Astrocyte (in vitro differentiated cells and primary cell): ENCODE measurements around the gene RFLNA. TPM values are rescaled to one million over a fixed set of nuclear protein-coding genes. Genes with fewer than 3 reads are reported as not detected.

Experiments
- DNase-seq: peaks from one replicate; pipeline ENCODE4 v3.0.0-alpha.2; 2010; ENCODE audit warnings: low read depth
- FAIRE-seq: peaks from 2 replicates; lab custom pipeline; 2011; peaks lifted over from hg19 to GRCh38; lab: Jason Lieb, UNC
- H2AFZ ChIP-seq: 2 replicates; pipeline ENCODE4 v1.6.0; 2012; ENCODE audit warnings: low read depth, low read length, inconsistent platforms
- H3K27ac ChIP-seq: 2 replicates; pipeline ENCODE4 v1.5.1; 2011; ENCODE audit warnings: low read depth, low read length, inconsistent platforms
- H3K27me3 ChIP-seq: 2 replicates; pipeline ENCODE4 v1.6.0; 2011; ENCODE audit warnings: low read length, inconsistent platforms; ENCODE audit not compliant: insufficient read depth
- H3K36me3 ChIP-seq: 2 replicates; pipeline ENCODE4 v1.5.1; 2011; ENCODE audit warnings: low read length, inconsistent platforms; ENCODE audit not compliant: insufficient read depth
- H3K4me1 ChIP-seq: 2 replicates; pipeline ENCODE4 v1.5.1; 2011; ENCODE audit warnings: low read length, inconsistent platforms; ENCODE audit not compliant: insufficient read depth
- H3K4me2 ChIP-seq: 2 replicates; pipeline ENCODE4 v1.6.0; 2012; ENCODE audit warnings: low read length, inconsistent platforms
- H3K4me3 ChIP-seq: 2 replicates; pipeline ENCODE4 v1.5.1; 2011; ENCODE audit warnings: low read depth, mild to moderate bottlenecking, low read length, inconsistent platforms; ENCODE audit not compliant: insufficient read depth
- H3K79me2 ChIP-seq: 2 replicates; pipeline ENCODE4 v1.6.0; 2012; ENCODE audit warnings: mild to moderate bottlenecking, low read length, inconsistent platforms; ENCODE audit not compliant: insufficient read depth
- H3K9ac ChIP-seq: 2 replicates; pipeline ENCODE4 v1.6.0; 2012; ENCODE audit warnings: mild to moderate bottlenecking, low read length, inconsistent platforms
- H3K9me3 ChIP-seq: 2 replicates; pipeline ENCODE4 v1.5.1; 2012; ENCODE audit warnings: low read depth, mild to moderate bottlenecking, low read length, inconsistent platforms; ENCODE audit not compliant: insufficient read depth
- H4K20me1 ChIP-seq: 2 replicates; pipeline ENCODE4 v1.6.0; 2012; ENCODE audit warnings: low read length, inconsistent platforms; ENCODE audit not compliant: insufficient read depth
- H3K27ac Mint-ChIP-seq: one replicate; pipeline ENCODE4 v1.8.0; 2021; ENCODE audit warnings: mild to moderate bottlenecking, mixed read lengths; ENCODE audit not compliant: unreplicated experiment
- H3K27me3 Mint-ChIP-seq: one replicate; pipeline ENCODE4 v1.8.0; 2021; ENCODE audit warnings: low read depth, mixed read lengths; ENCODE audit not compliant: unreplicated experiment
- H3K36me3 Mint-ChIP-seq: one replicate; pipeline ENCODE4 v1.8.0; 2021; ENCODE audit warnings: low read depth, mixed read lengths; ENCODE audit not compliant: unreplicated experiment
- H3K4me1 Mint-ChIP-seq: one replicate; pipeline ENCODE4 v1.8.0; 2021; ENCODE audit warnings: low read depth, mixed read lengths; ENCODE audit not compliant: unreplicated experiment
- H3K4me3 Mint-ChIP-seq: one replicate; pipeline ENCODE4 v1.8.0; 2021; ENCODE audit warnings: mild to moderate bottlenecking, moderate library complexity, mixed read lengths; ENCODE audit not compliant: unreplicated experiment
- H3K9me3 Mint-ChIP-seq: one replicate; pipeline ENCODE4 v1.8.0; 2021; ENCODE audit warnings: mild to moderate bottlenecking, mixed read lengths; ENCODE audit not compliant: unreplicated experiment
- CTCF ChIP-seq: IDR thresholded peaks from 2 replicates; pipeline ENCODE4 v1.5.1; 2011; ENCODE audit warnings: low read depth, mild to moderate bottlenecking, inconsistent platforms, low read length, moderate library complexity; ENCODE audit not compliant: insufficient read depth
- EZH2 ChIP-seq: IDR thresholded peaks from 2 replicates; pipeline ENCODE4 v1.6.1; 2012; ENCODE audit warnings: mild to moderate bottlenecking, low read length, inconsistent platforms; ENCODE audit not compliant: insufficient read depth
- total RNA-seq: library from RNA; stranded (reverse); gene quantifications from 2 replicates; pipeline ENCODE4 v1.2.1, GENCODE V29; 2021

RFLNA gene
- total RNA-seq, 1 donor from 2014 or later = 1.8 TPM

GRCh38 chr12:124344526-124344925 is 49.6 kb downstream of the RFLNA start:
- no peak overlapping the region for H3K27ac Mint-ChIP-seq
- no peak for DNase-seq
- H3K36me3 ChIP-seq = peaks cover 61% of the 10 kb centered on the region

DNA sequence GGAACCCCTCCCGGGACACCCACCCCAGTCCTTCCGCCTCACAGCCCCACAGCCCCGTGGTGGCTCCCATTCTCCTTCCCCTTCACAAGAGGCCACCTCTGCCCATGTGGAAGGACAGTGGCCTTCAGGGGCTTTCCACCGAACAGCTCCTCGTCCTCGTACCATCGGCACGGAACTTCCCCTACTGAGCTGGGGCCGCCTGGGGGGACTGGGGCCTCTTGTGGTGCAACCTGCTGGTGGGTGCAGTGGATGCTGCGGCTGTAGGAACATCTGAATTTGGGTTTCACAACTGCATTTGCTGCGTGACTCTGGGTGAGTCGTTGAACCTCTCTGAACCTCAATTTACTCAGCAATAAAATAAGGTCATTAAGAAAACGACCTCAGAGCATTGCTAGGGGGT is 50.9 kb downstream of the RFLNA start:
- H3K36me3 ChIP-seq = peaks cover 71% of the 10 kb centered on the region

More at GRCh38 chr12:124344526-124344925, 49.6 kb downstream of the RFLNA start:
- TF ChIP-seq EZH2 = no peak
- TF ChIP-seq CTCF = no peak
- no peak overlapping the region for H2AFZ ChIP-seq
- FAIRE-seq = no peak
- H3K36me3 Mint-ChIP-seq = peaks cover 14% of the 10 kb centered on the region
- H3K79me2 ChIP-seq = peaks cover 40% of the 10 kb centered on the region
- no peaks in the 10 kb centered on the region for H3K27me3 ChIP-seq
- no peaks in the 10 kb centered on the region for H3K4me1 Mint-ChIP-seq
- no peak overlapping the region for H3K4me3 Mint-ChIP-seq
- H4K20me1 ChIP-seq = peaks cover 89% of the 10 kb centered on the region
- H3K9ac ChIP-seq = no peak overlapping the region
- H3K4me1 ChIP-seq = no peaks in the 10 kb centered on the region
- H3K27ac ChIP-seq = no peak overlapping the region
- no peaks in the 10 kb centered on the region for H3K9me3 ChIP-seq
- H3K9me3 Mint-ChIP-seq = no peaks in the 10 kb centered on the region
- H3K27me3 Mint-ChIP-seq = no peaks in the 10 kb centered on the region
- no peak overlapping the region for H3K4me2 ChIP-seq
- H3K4me3 ChIP-seq = no peak overlapping the region

More for the DNA sequence above, 50.9 kb downstream of the RFLNA start:
- Mint-ChIP-seq H3K4me1 (no peaks in the 10 kb centered on the region), H3K36me3 (peaks cover 14% of the 10 kb centered on the region), H3K4me3 (no peak overlapping the region), H3K27ac (peak overlapping the region; percentile 41), H3K9me3 (no peaks in the 10 kb centered on the region), H3K27me3 (no peaks in the 10 kb centered on the region)
- Histone ChIP-seq H3K79me2 (peaks cover 44% of the 10 kb centered on the region), H3K4me2 (no peak overlapping the region), H3K9ac (no peak overlapping the region), H3K4me1 (no peaks in the 10 kb centered on the region), H2AFZ (no peak overlapping the region), H3K9me3 (no peaks in the 10 kb centered on the region), H3K27me3 (no peaks in the 10 kb centered on the region), H3K4me3 (no peak overlapping the region), H4K20me1 (peaks cover 91% of the 10 kb centered on the region), H3K27ac (no peak overlapping the region)
- no peak for FAIRE-seq
- no peak for TF ChIP-seq EZH2
- TF ChIP-seq CTCF = no peak
- no peak for DNase-seq
